Chondrocyte (in vitro differentiated cells): ENCODE results near the gene B3GAT3. TPM values are rescaled to one million over a fixed set of nuclear protein-coding genes. Genes with fewer than 3 reads are reported as not detected.
A peak's percentile ranks its signal among the peaks of the same experiment; 100 is the strongest.

Experiments used
- DNase-seq: peaks from one replicate; pipeline ENCODE4 v3.0.0; 2021; ENCODE audit warnings: mixed read lengths, low spot score
- H3K27ac Mint-ChIP-seq: one replicate; pipeline ENCODE4 v1.8.0; 2021; ENCODE audit warnings: mild to moderate bottlenecking, moderate library complexity, mixed read lengths; ENCODE audit not compliant: unreplicated experiment
- H3K27me3 Mint-ChIP-seq: 2 replicates; pipeline ENCODE4 v1.8.0; 2021; ENCODE audit warnings: low read depth, mixed read lengths
- H3K36me3 Mint-ChIP-seq: 2 replicates; pipeline ENCODE4 v1.8.0; 2021; ENCODE audit warnings: low read depth, mixed read lengths
- H3K4me1 Mint-ChIP-seq: 2 replicates; pipeline ENCODE4 v1.8.0; 2021; ENCODE audit warnings: low read depth, mild to moderate bottlenecking, mixed read lengths
- H3K4me3 Mint-ChIP-seq: one replicate; pipeline ENCODE4 v1.8.0; 2021; ENCODE audit warnings: mild to moderate bottlenecking, moderate library complexity, mixed read lengths; ENCODE audit not compliant: unreplicated experiment
- H3K9me3 Mint-ChIP-seq: 2 replicates; pipeline ENCODE4 v1.8.0; 2021; ENCODE audit warnings: low read depth, mixed read lengths
- CTCF ChIP-seq: fragments of 200-600 bp; sonication (generic); IDR thresholded peaks from 2 replicates; pipeline ENCODE4 v1.5.0; 2021; ENCODE audit warnings: antibody characterized with exemption, mild to moderate bottlenecking, moderate library complexity
- total RNA-seq: library from RNA; stranded (reverse); gene quantifications from 3 replicates; pipeline ENCODE4 v1.2.1, GENCODE V29; 2021

B3GAT3 gene
- total RNA-seq, 1 donor from 2014 or later: 37.7 TPM

GRCh38 chr11:62666259-62666926, 44.6 kb upstream of the B3GAT3 start:
- peaks cover 7% of the 10 kb centered on the region for H3K36me3 Mint-ChIP-seq
- peak overlapping the region; percentile 94 for H3K4me3 Mint-ChIP-seq
- TF ChIP-seq CTCF: no peak
- no peaks in the 10 kb centered on the region for H3K27me3 Mint-ChIP-seq
- peaks cover 40% of the 10 kb centered on the region for H3K4me1 Mint-ChIP-seq
- H3K9me3 Mint-ChIP-seq: no peaks in the 10 kb centered on the region
- H3K27ac Mint-ChIP-seq: peak overlapping the region; percentile 93
- no peak for DNase-seq

- H3K4me3 Mint-ChIP-seq: peak overlapping the region; percentile 94
- peak overlapping the region; percentile 93 for H3K27ac Mint-ChIP-seq
- DNase-seq: no peak
These were observed 43.9 kb upstream of the B3GAT3 start for GRCh38 chr11:62665599-62666258.

GRCh38 chr11:62665075-62665598, 43.4 kb upstream of the B3GAT3 start, which contains the start of the genes C11orf98 and CSKMT:
Gene C11orf98, minus strand, starts transcription at chr11:62665210. Its CDS starts 41 bp downstream, at chr11:62665169.
Gene CSKMT, plus strand, starts transcription at chr11:62665312. Its CDS starts 568 bp downstream, at chr11:62665880.
- Mint-ChIP-seq H3K36me3 (peaks cover 7% of the 10 kb centered on the region), H3K4me3 (peak within 1 kb of the TSS; percentile 94), H3K4me1 (peaks cover 31% of the 10 kb centered on the region), H3K27ac (peak within 1 kb of the TSS; percentile 93), H3K9me3 (no peaks in the 10 kb centered on the region), H3K27me3 (no peaks in the 10 kb centered on the region)
- DNase-seq: peak; percentile 98
- TF ChIP-seq CTCF: no peak

More at GRCh38 chr11:62665599-62666258, 43.9 kb upstream of the B3GAT3 start:
- no peak for TF ChIP-seq CTCF
- H3K4me1 Mint-ChIP-seq: peaks cover 36% of the 10 kb centered on the region
- H3K27me3 Mint-ChIP-seq: no peaks in the 10 kb centered on the region
- peaks cover 7% of the 10 kb centered on the region for H3K36me3 Mint-ChIP-seq
- no peaks in the 10 kb centered on the region for H3K9me3 Mint-ChIP-seq

GRCh38 chr11:62664405-62665074, 42.8 kb upstream of the B3GAT3 start:
- no peak for TF ChIP-seq CTCF
- Mint-ChIP-seq H3K36me3 (peaks cover 7% of the 10 kb centered on the region), H3K27me3 (no peaks in the 10 kb centered on the region), H3K4me3 (peak overlapping the region; percentile 94), H3K27ac (peak overlapping the region; percentile 93), H3K9me3 (no peaks in the 10 kb centered on the region), H3K4me1 (peaks cover 26% of the 10 kb centered on the region)
- no peak for DNase-seq
